Duodenal mucosa (tissue), 2 donors: Measurements from ENCODE around the gene KAT2A.

Experiments
- H3K27ac ChIP-seq: one replicate; pipeline ENCODE4 v1.7.0; 2013; ENCODE audit warnings: low read depth, low read length
- H3K27me3 ChIP-seq, 2 donors: one replicate each; pipeline ENCODE4 v1.7.0; 2013; ENCODE audit warnings: low read length in 2 of 2, control low read depth in 1 of 2; ENCODE audit not compliant: insufficient read depth in 2 of 2, control insufficient read depth in 1 of 2
- H3K36me3 ChIP-seq, 2 donors: one replicate each; pipeline ENCODE4 v1.7.0; 2013; ENCODE audit warnings: low read length in 2 of 2, control low read depth in 1 of 2; ENCODE audit not compliant: insufficient read depth in 2 of 2, control insufficient read depth in 1 of 2
- H3K4me1 ChIP-seq, 2 donors: one replicate each; pipeline ENCODE4 v1.7.0; 2013; ENCODE audit warnings: low read length in 2 of 2, control low read depth in 1 of 2; ENCODE audit not compliant: insufficient read depth in 2 of 2, control insufficient read depth in 1 of 2
- H3K4me3 ChIP-seq, 2 donors: one replicate each; pipeline ENCODE4 v1.7.0; 2013; ENCODE audit warnings: low read length in 2 of 2, low read depth in 1 of 2
- H3K9ac ChIP-seq, 2 donors: one replicate each; pipeline ENCODE4 v1.7.0; 2013; ENCODE audit warnings: low read length in 2 of 2, low read depth in 1 of 2
- H3K9me3 ChIP-seq, 2 donors: one replicate each; pipeline ENCODE4 v1.7.0; 2013; ENCODE audit warnings: low read length in 2 of 2, control low read depth in 1 of 2; ENCODE audit not compliant: control insufficient read depth in 1 of 2

Gene KAT2A

GRCh38 chr17:42078396-42079043, 42.6 kb downstream of the KAT2A start:
- Histone ChIP-seq H3K9ac (no peak overlapping the region), H3K27ac (no peak overlapping the region), H3K27me3 (peaks cover 0 to 4% of the 10 kb centered on the region in 2 donors), H3K4me1 (no peaks in the 10 kb centered on the region), H3K4me3 (no peak overlapping the region), H3K9me3 (no peaks in the 10 kb centered on the region), H3K36me3 (no peaks in the 10 kb centered on the region)

GRCh38 chr17:42077755-42078154, 43.4 kb downstream of the KAT2A start:
- H3K9me3 ChIP-seq, result no peaks in the 10 kb centered on the region
- H3K4me1 ChIP-seq, result no peaks in the 10 kb centered on the region
- H3K36me3 ChIP-seq, result no peaks in the 10 kb centered on the region
- H3K9ac ChIP-seq, result no peak overlapping the region
- H3K27me3 ChIP-seq, result peaks cover 0 to 4% of the 10 kb centered on the region in 2 donors
- H3K4me3 ChIP-seq, result no peak overlapping the region
- H3K27ac ChIP-seq, result no peak overlapping the region

- no peak overlapping the region for H3K27ac ChIP-seq
- H3K27me3 ChIP-seq, result peaks cover 3 to 9% of the 10 kb centered on the region in 2 donors
- peaks cover 0 to 2% of the 10 kb centered on the region in 2 donors for H3K4me1 ChIP-seq
- no peak overlapping the region for H3K9ac ChIP-seq
- H3K9me3 ChIP-seq, result no peaks in the 10 kb centered on the region
- no peaks in the 10 kb centered on the region for H3K36me3 ChIP-seq
- no peak overlapping the region for H3K4me3 ChIP-seq
Measured at GRCh38 chr17:42076797-42077559, 44.2 kb downstream of the KAT2A start.

GRCh38 chr17:42075789-42076188, 45.4 kb downstream of the KAT2A start:
- H3K4me1 ChIP-seq, result peaks cover 0 to 4% of the 10 kb centered on the region in 2 donors
- H3K27ac ChIP-seq, result no peak overlapping the region
- H3K9me3 ChIP-seq, result no peaks in the 10 kb centered on the region
- no peak overlapping the region for H3K4me3 ChIP-seq
- no peaks in the 10 kb centered on the region for H3K36me3 ChIP-seq
- H3K27me3 ChIP-seq, result peaks cover 14 to 21% of the 10 kb centered on the region in 2 donors
- H3K9ac ChIP-seq, result no peak overlapping the region

- Histone ChIP-seq H3K9me3 (no peaks in the 10 kb centered on the region), H3K4me3 (peak overlapping the region in 1 of 2 donors; percentile 47), H3K27ac (no peak overlapping the region), H3K36me3 (no peaks in the 10 kb centered on the region), H3K4me1 (peaks cover under 1 to 4% of the 10 kb centered on the region in 2 donors), H3K27me3 (peaks cover 19 to 21% of the 10 kb centered on the region in 2 donors), H3K9ac (no peak overlapping the region)
Measured at GRCh38 chr17:42072323-42073187, 48.6 kb downstream of the KAT2A start.

- Histone ChIP-seq H3K9ac (no peak overlapping the region), H3K4me3 (peak overlapping the region in 1 of 2 donors; percentile 47), H3K4me1 (peaks cover 3 to 4% of the 10 kb centered on the region in 2 donors), H3K36me3 (no peaks in the 10 kb centered on the region), H3K27me3 (peaks cover 19 to 21% of the 10 kb centered on the region in 2 donors), H3K9me3 (no peaks in the 10 kb centered on the region), H3K27ac (no peak overlapping the region)
Measured at GRCh38 chr17:42071810-42072209, 49.4 kb downstream of the KAT2A start.

GRCh38 chr17:42068979-42069378, 52.2 kb downstream of the KAT2A start:
- Histone ChIP-seq H3K4me1 (peaks cover 3 to 4% of the 10 kb centered on the region in 2 donors), H3K9ac (no peak overlapping the region)

GRCh38 chr17:42067371-42068091, 53.6 kb downstream of the KAT2A start:
- H3K9ac ChIP-seq, result no peak overlapping the region
- H3K27ac ChIP-seq, result no peak overlapping the region
- H3K27me3 ChIP-seq, result peaks cover 19 to 21% of the 10 kb centered on the region in 2 donors
- no peak overlapping the region for H3K4me3 ChIP-seq
- H3K4me1 ChIP-seq, result peaks cover 3 to 4% of the 10 kb centered on the region in 2 donors
- no peaks in the 10 kb centered on the region for H3K9me3 ChIP-seq
- H3K36me3 ChIP-seq, result no peaks in the 10 kb centered on the region

More at GRCh38 chr17:42068979-42069378, 52.2 kb downstream of the KAT2A start:
- no peaks in the 10 kb centered on the region for H3K36me3 ChIP-seq
- no peaks in the 10 kb centered on the region for H3K9me3 ChIP-seq
- peaks cover 19 to 21% of the 10 kb centered on the region in 2 donors for H3K27me3 ChIP-seq
- no peak overlapping the region for H3K27ac ChIP-seq
- H3K4me3 ChIP-seq, result no peak overlapping the region

- Histone ChIP-seq H3K4me1 (peaks cover 2 to 5% of the 10 kb centered on the region in 2 donors), H3K27me3 (no peaks in the 10 kb centered on the region), H3K9me3 (no peaks in the 10 kb centered on the region), H3K4me3 (no peak overlapping the region), H3K36me3 (no peaks in the 10 kb centered on the region), H3K27ac (no peak overlapping the region), H3K9ac (no peak overlapping the region)
Measured at GRCh38 chr17:42065201-42065600, 56.0 kb downstream of the KAT2A start.
